ENCODE results near the gene TCERG1L. TPM values are rescaled to one million over a fixed set of nuclear protein-coding genes. Genes with fewer than 3 reads are reported as not detected.

The TCERG1L gene
- polyA plus RNA-seq, 3 donors = not detected

DNA sequence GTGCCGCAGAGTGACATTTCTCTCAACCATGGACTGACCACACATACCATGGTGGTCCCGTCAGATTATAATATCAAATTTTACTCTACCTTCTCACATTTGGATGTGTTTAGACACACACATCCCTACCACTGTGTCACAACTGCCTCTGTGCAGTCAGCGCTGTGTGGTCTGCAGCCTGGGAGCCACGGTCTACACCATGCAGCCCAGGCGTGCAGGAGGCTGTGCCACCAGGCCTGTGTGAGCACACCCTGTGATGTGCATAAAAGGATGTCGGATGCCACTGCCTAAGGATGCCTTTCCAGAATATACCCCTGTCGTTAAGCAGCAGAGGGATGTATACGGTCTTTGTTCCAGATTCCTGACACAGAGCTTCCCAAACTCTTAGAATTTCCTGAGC is 150.4 kb downstream of the TCERG1L start:
- Histone ChIP-seq H3K79me2 (ENCODE audit: insufficient read depth, low read length) (no peaks in the 10 kb centered on the region), H2AFZ (ENCODE audit: insufficient read depth, low read depth, low read length, poor library complexity, severe bottlenecking) (no peak overlapping the region), H3K9ac (ENCODE audit: insufficient read depth, low read length, poor library complexity, severe bottlenecking) (no peak overlapping the region), H3K4me3 (replicated peaks in 1 of 3; ENCODE audit: low read depth in 2 of 3, low read length in 3 of 3) (no peak overlapping the region), H4K20me1 (ENCODE audit: insufficient read depth, low read length) (no peaks in the 10 kb centered on the region), H3K27ac (ENCODE audit: low read depth in 1 of 2, low read length in 2 of 2) (no peak overlapping the region), H3K4me2 (replicated peaks; ENCODE audit: extremely low read depth, low read length, poor library complexity, severe bottlenecking) (no peak overlapping the region), H3K27me3 (ENCODE audit: control insufficient read depth in 2 of 2, insufficient read depth in 2 of 2, low read length in 2 of 2) (no peaks in the 10 kb centered on the region), H3K36me3 (replicated peaks in 1 of 2; ENCODE audit: control insufficient read depth in 1 of 2, insufficient read depth in 2 of 2, low read length in 2 of 2) (no peaks in the 10 kb centered on the region), H3K9me3 (replicated peaks in 1 of 2; ENCODE audit: control insufficient read depth in 1 of 2, insufficient read depth in 1 of 2, low read length in 2 of 2) (no peaks in the 10 kb centered on the region), H3K4me1 (ENCODE audit: control insufficient read depth in 1 of 2, insufficient read depth in 2 of 2, low read length in 2 of 2) (no peaks in the 10 kb centered on the region)
- peaks cover 0 to 6% (median 3%) of the 10 kb centered on the region in 3 donors for H3K27me3 Mint-ChIP-seq (ENCODE audit: low read depth in 3 of 3)
- intact Hi-C loops (cut with micrococcal nuclease) = no loop called here
- H3K36me3 Mint-ChIP-seq = no peaks in the 10 kb centered on the region
- no peak overlapping the region for H3K4me3 Mint-ChIP-seq
- H3K9me3 Mint-ChIP-seq = peaks cover 0 to 4% (median 0%) of the 10 kb centered on the region in 7 donors
- DNase-seq = no peak
- TF ChIP-seq, protein P1, sequence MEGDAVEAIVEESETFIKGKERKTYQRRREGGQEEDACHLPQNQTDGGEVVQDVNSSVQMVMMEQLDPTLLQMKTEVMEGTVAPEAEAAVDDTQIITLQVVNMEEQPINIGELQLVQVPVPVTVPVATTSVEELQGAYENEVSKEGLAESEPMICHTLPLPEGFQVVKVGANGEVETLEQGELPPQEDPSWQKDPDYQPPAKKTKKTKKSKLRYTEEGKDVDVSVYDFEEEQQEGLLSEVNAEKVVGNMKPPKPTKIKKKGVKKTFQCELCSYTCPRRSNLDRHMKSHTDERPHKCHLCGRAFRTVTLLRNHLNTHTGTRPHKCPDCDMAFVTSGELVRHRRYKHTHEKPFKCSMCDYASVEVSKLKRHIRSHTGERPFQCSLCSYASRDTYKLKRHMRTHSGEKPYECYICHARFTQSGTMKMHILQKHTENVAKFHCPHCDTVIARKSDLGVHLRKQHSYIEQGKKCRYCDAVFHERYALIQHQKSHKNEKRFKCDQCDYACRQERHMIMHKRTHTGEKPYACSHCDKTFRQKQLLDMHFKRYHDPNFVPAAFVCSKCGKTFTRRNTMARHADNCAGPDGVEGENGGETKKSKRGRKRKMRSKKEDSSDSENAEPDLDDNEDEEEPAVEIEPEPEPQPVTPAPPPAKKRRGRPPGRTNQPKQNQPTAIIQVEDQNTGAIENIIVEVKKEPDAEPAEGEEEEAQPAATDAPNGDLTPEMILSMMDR (IDR thresholded peaks at IDR 0.05) = no peak
- no peak overlapping the region for H3K27ac Mint-ChIP-seq
- WGBS (ENCODE audit: insufficient coverage) = 93% methylated on average over 6 of the region's 8 CpGs
- no peaks in the 10 kb centered on the region for H3K4me1 Mint-ChIP-seq

DNA sequence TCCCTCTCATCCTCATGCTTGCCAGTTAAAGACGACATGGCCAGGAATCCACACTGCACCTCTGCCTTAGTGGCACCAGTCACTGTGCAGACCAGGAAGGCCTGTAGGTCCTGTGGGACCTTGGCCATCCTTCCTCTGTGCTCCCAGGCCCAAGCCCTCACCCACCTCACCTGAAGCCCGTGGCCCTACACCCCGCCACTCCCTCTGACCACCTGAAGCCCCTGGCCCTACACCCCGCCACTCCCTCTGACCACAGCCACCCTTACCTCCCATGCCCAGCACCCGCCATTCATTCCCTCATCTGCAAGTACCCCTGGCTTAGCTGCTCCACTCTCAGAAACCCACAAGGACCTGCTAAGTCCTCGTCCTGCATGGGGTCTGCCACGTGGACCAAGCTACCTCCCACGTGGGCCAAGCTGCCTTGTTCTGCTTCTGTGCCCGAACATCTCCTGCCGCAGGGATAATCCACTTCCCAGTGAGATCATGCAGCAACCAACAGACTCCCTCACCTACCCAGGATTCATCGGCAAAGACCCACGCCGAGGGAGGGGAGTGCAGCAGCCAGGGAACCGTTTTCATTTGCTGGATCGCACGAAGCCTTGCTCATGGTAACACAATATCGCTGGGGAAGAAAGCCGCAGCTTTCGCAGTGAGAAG is 151.2 kb downstream of the TCERG1L start:
- no peak overlapping the region for H3K27ac ChIP-seq (ENCODE audit: low read depth in 1 of 2, low read length in 2 of 2)
- H3K79me2 ChIP-seq (ENCODE audit: insufficient read depth, low read length) = no peaks in the 10 kb centered on the region
- peaks cover 0 to 4% (median 0%) of the 10 kb centered on the region in 7 donors for H3K9me3 Mint-ChIP-seq
- no peaks in the 10 kb centered on the region for H3K4me1 ChIP-seq (ENCODE audit: control insufficient read depth in 1 of 2, insufficient read depth in 2 of 2, low read length in 2 of 2)
- H3K4me3 Mint-ChIP-seq = no peak overlapping the region
- DNase-seq = no peak
- H2AFZ ChIP-seq (ENCODE audit: insufficient read depth, low read depth, low read length, poor library complexity, severe bottlenecking) = no peak overlapping the region
- no peaks in the 10 kb centered on the region for H3K36me3 Mint-ChIP-seq
- H3K27me3 Mint-ChIP-seq (ENCODE audit: low read depth in 3 of 3) = peaks cover 0 to 6% (median 3%) of the 10 kb centered on the region in 3 donors
- 92% methylated on average over 19 of the region's 19 CpGs for WGBS (ENCODE audit: insufficient coverage)
- H4K20me1 ChIP-seq (ENCODE audit: insufficient read depth, low read length) = no peaks in the 10 kb centered on the region
- H3K4me2 ChIP-seq (replicated peaks; ENCODE audit: extremely low read depth, low read length, poor library complexity, severe bottlenecking) = no peak overlapping the region
- no peak overlapping the region for H3K27ac Mint-ChIP-seq
- H3K4me3 ChIP-seq (replicated peaks in 1 of 3; ENCODE audit: low read depth in 2 of 3, low read length in 3 of 3) = no peak overlapping the region
- H3K36me3 ChIP-seq (replicated peaks in 1 of 2; ENCODE audit: control insufficient read depth in 1 of 2, insufficient read depth in 2 of 2, low read length in 2 of 2) = no peaks in the 10 kb centered on the region
- TF ChIP-seq, protein P1 (IDR thresholded peaks at IDR 0.05) = no peak
- H3K4me1 Mint-ChIP-seq = no peaks in the 10 kb centered on the region
- no peak overlapping the region for H3K9ac ChIP-seq (ENCODE audit: insufficient read depth, low read length, poor library complexity, severe bottlenecking)
- intact Hi-C loops (cut with micrococcal nuclease) = no loop called here
- no peaks in the 10 kb centered on the region for H3K27me3 ChIP-seq (ENCODE audit: control insufficient read depth in 2 of 2, insufficient read depth in 2 of 2, low read length in 2 of 2)
- no peaks in the 10 kb centered on the region for H3K9me3 ChIP-seq (replicated peaks in 1 of 2; ENCODE audit: control insufficient read depth in 1 of 2, insufficient read depth in 1 of 2, low read length in 2 of 2)
